ENCODE data around the gene CHST12.

- no peak for TF ChIP-seq CTCF (IDR thresholded peaks at IDR 0.05)
- no peak for TF ChIP-seq POLR2A (IDR thresholded peaks at IDR 0.05)
Observed at GRCh38 chr7:2381227-2381626, 22.2 kb upstream of the CHST12 start.
